Glutamatergic neuron (in vitro differentiated cells): ENCODE results near the gene SLC52A3. TPM values are rescaled to one million over a fixed set of nuclear protein-coding genes. Genes with fewer than 3 reads are reported as not detected.

Source experiments
- DNase-seq: peaks from one replicate; pipeline ENCODE4 v3.0.0; 2022
- H3K27ac Mint-ChIP-seq: one replicate; pipeline ENCODE4 v1.8.0; 2020; ENCODE audit warnings: mild to moderate bottlenecking, mixed read lengths, inconsistent platforms; ENCODE audit not compliant: unreplicated experiment
- H3K27me3 Mint-ChIP-seq: one replicate; pipeline ENCODE4 v1.8.0; 2020; ENCODE audit warnings: mild to moderate bottlenecking, moderate library complexity, mixed read lengths, inconsistent platforms; ENCODE audit not compliant: unreplicated experiment
- H3K36me3 Mint-ChIP-seq: one replicate; pipeline ENCODE4 v1.8.0; 2020; ENCODE audit warnings: mild to moderate bottlenecking, mixed read lengths, inconsistent platforms; ENCODE audit not compliant: unreplicated experiment
- H3K4me1 Mint-ChIP-seq: one replicate; pipeline ENCODE4 v1.8.0; 2020; ENCODE audit warnings: mild to moderate bottlenecking, low read depth, mixed read lengths, inconsistent platforms; ENCODE audit not compliant: unreplicated experiment
- H3K4me3 Mint-ChIP-seq: one replicate; pipeline ENCODE4 v1.8.0; 2020; ENCODE audit warnings: mild to moderate bottlenecking, mixed read lengths, inconsistent platforms; ENCODE audit not compliant: unreplicated experiment
- H3K9me3 Mint-ChIP-seq: one replicate; pipeline ENCODE4 v1.8.0; 2020; ENCODE audit warnings: mild to moderate bottlenecking, moderate library complexity, mixed read lengths, inconsistent platforms; ENCODE audit not compliant: unreplicated experiment
- CTCF ChIP-seq: fragments of 200-600 bp; sonication (generic); IDR thresholded peaks from one replicate; pipeline ENCODE4 v1.5.0; 2021; ENCODE audit not compliant: partially characterized antibody, unreplicated experiment
- total RNA-seq: library from RNA; stranded (reverse); fragmentation: NEBNext Ultra II Directional; extraction: Animal tissue kit (Norgen Biotek cat#: 25700); gene quantifications from one replicate; pipeline ENCODE4 v1.2.1, GENCODE V29; 2021; ENCODE audit not compliant: unreplicated experiment

SLC52A3 gene
- total RNA-seq, 1 donor from 2014 or later: not detected

GRCh38 chr20:774660-775057, 6.4 kb upstream of the SLC52A3 start:
- no peak overlapping the region for H3K27ac Mint-ChIP-seq
- no peak overlapping the region for H3K4me3 Mint-ChIP-seq
- DNase-seq: no peak
- no peak for TF ChIP-seq CTCF
- H3K36me3 Mint-ChIP-seq: no peaks in the 10 kb centered on the region
- peaks cover 5% of the 10 kb centered on the region for H3K9me3 Mint-ChIP-seq
- H3K27me3 Mint-ChIP-seq: peaks cover 5% of the 10 kb centered on the region
- peaks cover 11% of the 10 kb centered on the region for H3K4me1 Mint-ChIP-seq

GRCh38 chr20:774016-774659, 5.8 kb upstream of the SLC52A3 start:
- H3K27ac Mint-ChIP-seq: no peak overlapping the region
- no peak for DNase-seq
- H3K9me3 Mint-ChIP-seq: peaks cover 5% of the 10 kb centered on the region
- TF ChIP-seq CTCF: no peak
- peaks cover 11% of the 10 kb centered on the region for H3K4me1 Mint-ChIP-seq
- H3K36me3 Mint-ChIP-seq: no peaks in the 10 kb centered on the region
- peaks cover 5% of the 10 kb centered on the region for H3K27me3 Mint-ChIP-seq
- no peak overlapping the region for H3K4me3 Mint-ChIP-seq

- Mint-ChIP-seq H3K36me3 (no peaks in the 10 kb centered on the region), H3K27me3 (peaks cover 5% of the 10 kb centered on the region), H3K4me3 (peak overlapping the region; percentile 54), H3K4me1 (peaks cover 11% of the 10 kb centered on the region), H3K9me3 (peaks cover 5% of the 10 kb centered on the region), H3K27ac (peak overlapping the region; percentile 88)
- TF ChIP-seq CTCF: no peak
- DNase-seq: peak; percentile 61
These were observed 4.5 kb upstream of the SLC52A3 start for GRCh38 chr20:772806-773205.

GRCh38 chr20:771741-772464, 3.6 kb upstream of the SLC52A3 start:
- Mint-ChIP-seq H3K27ac (peak overlapping the region; percentile 88), H3K36me3 (no peaks in the 10 kb centered on the region), H3K4me3 (peak overlapping the region; percentile 9), H3K4me1 (peaks cover 11% of the 10 kb centered on the region), H3K9me3 (peaks cover 5% of the 10 kb centered on the region), H3K27me3 (peaks cover 5% of the 10 kb centered on the region)
- DNase-seq: no peak
- TF ChIP-seq CTCF: no peak

- Mint-ChIP-seq H3K27me3 (peaks cover 5% of the 10 kb centered on the region), H3K4me3 (no peak overlapping the region), H3K4me1 (peaks cover 11% of the 10 kb centered on the region), H3K36me3 (no peaks in the 10 kb centered on the region), H3K27ac (no peak overlapping the region), H3K9me3 (peaks cover 5% of the 10 kb centered on the region)
- TF ChIP-seq CTCF: no peak
- no peak for DNase-seq
These were observed 2.4 kb upstream of the SLC52A3 start for GRCh38 chr20:770691-771090.
